ENCODE results near the gene PANK3. TPM values are rescaled to one million over a fixed set of nuclear protein-coding genes. Genes with fewer than 3 reads are reported as not detected.
A peak's percentile ranks its signal among the peaks of the same experiment; 100 is the strongest.
"Not testable (repeated sequence)": the region's sequence is repeated elsewhere in the genome, so short reads cannot be mapped to it uniquely, and the experiment has no call there.

Gene PANK3
- total RNA-seq, 6 experiments from 2014 or later: 30.1 to 85.4 (median 46.3) TPM

GRCh38 chr5:168583742-168584482 lies 4.7 kb upstream of the PANK3 start:
- Histone ChIP-seq H3K27ac (no peak overlapping the region), H3K4me1 (no peaks in the 10 kb centered on the region), H3K36me3 (no peaks in the 10 kb centered on the region), H3K9me3 (no peaks in the 10 kb centered on the region), H3K4me3 (no peak overlapping the region), H3K27me3 (no peaks in the 10 kb centered on the region)
- ATAC-seq (no peak), DNase-seq (no peak)
- intact Hi-C loops (cut with DNase I): no loop called here
- WGBS (ENCODE audit: insufficient coverage, low coverage, low lambda C conversion rate, missing lambda C conversion rate): 74% methylated on average over 2 of the region's 2 CpGs
- TF ChIP-seq POLR2A (IDR thresholded peaks at IDR 0.05): no peak
- TF ChIP-seq, protein P1, sequence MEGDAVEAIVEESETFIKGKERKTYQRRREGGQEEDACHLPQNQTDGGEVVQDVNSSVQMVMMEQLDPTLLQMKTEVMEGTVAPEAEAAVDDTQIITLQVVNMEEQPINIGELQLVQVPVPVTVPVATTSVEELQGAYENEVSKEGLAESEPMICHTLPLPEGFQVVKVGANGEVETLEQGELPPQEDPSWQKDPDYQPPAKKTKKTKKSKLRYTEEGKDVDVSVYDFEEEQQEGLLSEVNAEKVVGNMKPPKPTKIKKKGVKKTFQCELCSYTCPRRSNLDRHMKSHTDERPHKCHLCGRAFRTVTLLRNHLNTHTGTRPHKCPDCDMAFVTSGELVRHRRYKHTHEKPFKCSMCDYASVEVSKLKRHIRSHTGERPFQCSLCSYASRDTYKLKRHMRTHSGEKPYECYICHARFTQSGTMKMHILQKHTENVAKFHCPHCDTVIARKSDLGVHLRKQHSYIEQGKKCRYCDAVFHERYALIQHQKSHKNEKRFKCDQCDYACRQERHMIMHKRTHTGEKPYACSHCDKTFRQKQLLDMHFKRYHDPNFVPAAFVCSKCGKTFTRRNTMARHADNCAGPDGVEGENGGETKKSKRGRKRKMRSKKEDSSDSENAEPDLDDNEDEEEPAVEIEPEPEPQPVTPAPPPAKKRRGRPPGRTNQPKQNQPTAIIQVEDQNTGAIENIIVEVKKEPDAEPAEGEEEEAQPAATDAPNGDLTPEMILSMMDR (IDR thresholded peaks at IDR 0.05): no peak

- H3K4me3 ChIP-seq; H3K27ac ChIP-seq; intact Hi-C loops (cut with DNase I); H3K9me3 ChIP-seq; H3K36me3 ChIP-seq; H3K27me3 ChIP-seq; ATAC-seq; DNase-seq: not testable (repeated sequence)
- WGBS (ENCODE audit: insufficient coverage, low coverage, low lambda C conversion rate, missing lambda C conversion rate): 83% methylated on average over 7 of the region's 7 CpGs
- peaks cover 0 to 19% (median 6%) of the 10 kb centered on the region in 4 donors for H3K4me1 ChIP-seq
These were observed 1.8 kb upstream of the PANK3 start for GRCh38 chr5:168580814-168581469.

- Histone ChIP-seq H3K27ac (peak overlapping the region; percentile 71 to 96 (median 88)), H3K36me3 (no peaks in the 10 kb centered on the region), H3K4me1 (peaks cover 0 to 25% (median 8%) of the 10 kb centered on the region in 4 donors), H3K27me3 (no peaks in the 10 kb centered on the region), H3K9me3 (no peaks in the 10 kb centered on the region), H3K4me3 (peak overlapping the region in 2 of 3 donors; percentile 97 to 99)
- DNase-seq (no peak), ATAC-seq (no peak)
- TF ChIP-seq, protein P1 (IDR thresholded peaks at IDR 0.05): no peak
- no peak for TF ChIP-seq POLR2A (IDR thresholded peaks at IDR 0.05)
- intact Hi-C loops (cut with DNase I): no loop called here
- 41% methylated on average over 3 of the region's 3 CpGs for WGBS (ENCODE audit: insufficient coverage, low coverage, low lambda C conversion rate, missing lambda C conversion rate)
These were observed 1.0 kb upstream of the PANK3 start for GRCh38 chr5:168580227-168580508.

DNA sequence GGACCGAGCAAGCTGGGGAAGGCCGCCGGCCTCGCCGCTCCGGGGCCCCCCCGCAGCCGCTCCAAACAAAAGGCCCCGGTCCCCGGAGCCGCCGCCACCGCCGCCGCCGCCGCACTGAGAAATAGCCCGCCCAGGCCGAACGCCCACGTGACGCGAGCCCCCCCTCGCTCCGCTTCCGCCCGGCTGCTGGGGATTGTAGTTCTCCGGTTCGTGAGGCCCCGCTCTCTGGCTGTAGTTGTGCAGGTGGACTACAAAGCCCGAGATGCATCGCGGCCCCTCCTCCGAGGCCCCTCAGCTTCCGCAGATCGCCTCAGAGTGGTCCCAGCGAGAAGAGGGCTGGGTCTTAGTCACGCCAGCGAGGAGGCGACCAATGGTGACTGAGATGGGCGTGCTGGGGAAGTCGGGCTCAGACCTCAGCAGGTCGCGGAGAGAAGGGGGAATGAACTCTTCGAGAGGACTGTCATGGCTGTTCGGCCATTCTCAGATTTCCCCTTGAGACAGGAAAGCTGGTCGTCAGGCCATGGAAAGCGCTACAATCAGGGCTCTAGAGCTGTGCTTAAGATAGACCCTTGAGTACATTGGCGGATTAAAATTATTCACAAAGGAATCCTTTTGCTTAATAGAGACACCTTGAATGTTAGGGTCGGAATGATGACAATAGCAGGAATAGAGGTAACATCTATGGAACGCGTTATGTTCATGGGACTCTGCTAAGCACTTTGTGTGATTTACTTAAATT lies 489 bp upstream of the PANK3 start:
- Histone ChIP-seq H3K27me3 (no peaks in the 10 kb centered on the region), H3K9me3 (no peaks in the 10 kb centered on the region), H3K27ac (peak overlapping the region; percentile 94 to 97 (median 96)), H3K4me3 (peak overlapping the region; percentile 91 to 99 (median 97)), H3K36me3 (no peaks in the 10 kb centered on the region), H3K4me1 (peaks cover 0 to 25% (median 8%) of the 10 kb centered on the region in 4 donors)
- ATAC-seq (peak; percentile 94 to 98 (median 95)), DNase-seq (peak; percentile 98 to 99 (median 99))
- peak; percentile 83 for TF ChIP-seq POLR2A (IDR thresholded peaks at IDR 0.05)
- TF ChIP-seq, protein P1 (IDR thresholded peaks at IDR 0.05): no peak
- WGBS (ENCODE audit: insufficient coverage, low coverage, low lambda C conversion rate, missing lambda C conversion rate): 2% methylated on average over 18 of the region's 52 CpGs
- intact Hi-C loops (cut with DNase I): no loop called here
